ENCODE measurements around the gene MYCBP2.
"Not testable (repeated sequence)": the region's sequence is repeated elsewhere in the genome, so short reads cannot be mapped to it uniquely, and the experiment has no call there.

Gene MYCBP2

DNA sequence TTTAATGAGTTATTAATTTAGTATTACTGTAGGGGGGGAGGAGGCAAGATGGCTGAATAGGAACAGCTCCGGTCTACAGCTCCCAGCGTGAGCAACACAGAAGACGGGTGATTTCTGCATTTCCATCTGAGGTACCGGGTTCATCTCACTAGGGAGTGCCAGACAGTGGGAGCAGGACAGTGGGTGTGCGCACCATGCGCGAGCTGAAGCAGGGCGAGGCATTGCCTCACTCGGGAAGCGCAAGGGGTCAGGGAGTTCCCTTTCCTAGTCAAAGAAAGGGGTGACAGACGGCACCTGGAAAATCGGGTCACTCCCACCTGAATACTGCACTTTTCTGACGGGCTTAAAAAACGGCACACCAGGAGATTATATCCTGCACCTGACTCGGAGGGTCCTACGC is 127.9 kb downstream of the MYCBP2 start:
- not testable (repeated sequence) for DNase-seq

DNA sequence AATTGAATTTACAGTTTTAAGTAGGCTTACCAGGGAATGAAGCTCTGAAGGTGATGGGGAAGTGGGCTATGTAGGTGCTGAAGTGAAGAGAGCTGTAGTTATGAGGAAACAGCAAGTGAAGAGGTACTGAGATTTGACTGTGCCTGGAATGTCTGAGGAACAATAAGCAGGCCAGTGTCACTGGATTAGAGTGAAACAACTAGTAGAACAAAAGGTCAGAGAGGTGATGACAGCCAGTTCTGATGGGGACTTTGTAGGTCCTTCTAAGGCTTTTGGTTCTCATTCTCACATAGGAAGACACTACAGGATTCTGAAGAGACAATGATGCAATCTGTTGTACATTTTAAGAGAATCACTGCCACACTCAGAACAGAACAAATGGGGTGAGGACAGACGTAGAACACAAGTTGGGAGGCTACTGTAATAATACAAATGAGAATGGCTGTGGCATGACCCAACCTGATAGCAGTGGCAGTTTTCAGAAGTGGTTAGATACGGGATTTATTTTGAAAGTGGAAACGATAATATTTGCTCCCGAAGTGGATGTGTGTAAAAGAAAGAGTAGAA is 130.8 kb downstream of the MYCBP2 start:
- no peak for DNase-seq

DNA sequence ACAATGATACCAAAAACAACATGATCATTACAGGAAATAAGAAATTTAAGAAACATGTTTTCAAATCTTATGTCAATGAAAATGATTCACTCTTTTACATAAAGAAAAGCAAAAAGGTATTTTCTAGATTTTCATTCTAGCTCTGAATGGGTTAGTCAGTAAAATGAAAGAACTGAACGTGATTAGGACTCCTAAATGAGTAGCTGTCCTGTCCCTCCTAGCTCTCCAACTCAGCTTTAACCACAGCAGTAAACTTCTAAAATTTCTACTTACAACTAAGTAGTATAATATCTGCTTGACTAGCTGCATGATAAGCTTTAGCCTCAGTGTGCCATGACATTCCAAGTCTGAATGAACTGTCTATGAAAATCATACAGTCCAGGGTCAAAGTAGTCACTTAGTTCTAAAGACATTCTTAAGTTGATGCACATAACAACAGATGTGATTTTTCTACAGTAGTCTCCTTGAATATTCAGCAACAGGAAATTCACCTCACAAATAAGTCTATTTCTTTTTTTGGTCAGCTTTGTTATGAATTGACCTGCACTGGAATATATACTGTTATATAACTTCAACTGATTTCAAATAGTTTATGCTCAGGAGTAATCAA is 136.4 kb downstream of the MYCBP2 start:
- no peak for DNase-seq

DNA sequence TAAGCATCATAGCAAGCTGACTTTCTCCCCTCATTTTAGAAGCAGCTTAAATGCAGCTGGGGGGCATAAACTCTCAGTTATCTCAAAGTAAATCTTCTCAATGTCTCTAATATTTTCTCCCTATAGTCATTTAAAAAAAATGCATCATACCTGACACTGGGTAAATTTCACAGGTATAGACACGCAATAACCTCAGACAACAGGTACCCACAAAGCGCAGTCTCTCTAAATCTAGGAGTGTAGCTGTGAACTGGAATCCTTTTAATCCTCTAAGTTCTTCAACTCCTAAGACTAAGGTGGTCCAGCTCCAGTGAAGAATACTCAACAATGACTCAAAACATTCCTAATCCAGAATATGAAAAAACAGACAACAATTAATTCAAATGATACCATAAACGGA is 141.2 kb downstream of the MYCBP2 start:
- no peak for DNase-seq

DNA sequence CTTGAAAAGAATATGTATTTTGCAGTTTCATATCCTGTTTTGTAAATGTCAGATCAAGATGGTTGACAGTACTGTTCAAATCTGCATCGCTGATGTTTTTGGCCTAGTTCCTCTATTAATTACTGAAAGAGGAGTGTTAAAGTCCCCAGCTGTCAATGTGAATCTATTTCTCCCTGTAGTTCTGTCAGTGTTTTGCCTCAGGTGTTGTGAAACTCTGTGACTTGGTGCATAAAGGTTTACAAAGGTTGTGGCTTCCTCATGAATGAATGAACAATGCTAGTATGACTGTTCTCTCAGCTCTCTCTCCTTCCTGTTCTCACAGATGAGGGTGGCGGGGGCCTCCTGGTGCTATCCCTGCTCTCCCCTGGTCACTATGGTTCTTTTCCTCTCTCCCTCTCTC is 142.4 kb downstream of the MYCBP2 start:
- DNase-seq: no peak

DNA sequence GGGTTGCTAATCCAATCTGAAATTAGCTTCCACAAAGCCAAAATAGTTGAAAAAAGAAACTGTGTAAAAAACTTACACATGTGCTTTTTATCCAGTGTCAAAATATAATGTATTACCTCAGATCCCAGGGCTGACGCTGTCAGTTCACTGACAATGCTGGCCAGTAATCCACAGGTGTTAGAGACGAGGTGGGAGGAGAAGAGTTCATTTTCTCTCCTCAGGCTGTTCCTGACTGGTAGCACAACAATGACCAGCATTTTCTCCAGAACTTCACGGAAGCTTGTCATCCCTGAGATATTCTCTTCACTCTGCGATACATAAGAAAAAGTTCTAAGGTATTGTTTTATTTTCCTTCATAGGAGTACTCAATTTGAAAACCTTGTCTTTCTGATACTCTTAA is 146.9 kb downstream of the MYCBP2 start:
- no peak for DNase-seq

DNA sequence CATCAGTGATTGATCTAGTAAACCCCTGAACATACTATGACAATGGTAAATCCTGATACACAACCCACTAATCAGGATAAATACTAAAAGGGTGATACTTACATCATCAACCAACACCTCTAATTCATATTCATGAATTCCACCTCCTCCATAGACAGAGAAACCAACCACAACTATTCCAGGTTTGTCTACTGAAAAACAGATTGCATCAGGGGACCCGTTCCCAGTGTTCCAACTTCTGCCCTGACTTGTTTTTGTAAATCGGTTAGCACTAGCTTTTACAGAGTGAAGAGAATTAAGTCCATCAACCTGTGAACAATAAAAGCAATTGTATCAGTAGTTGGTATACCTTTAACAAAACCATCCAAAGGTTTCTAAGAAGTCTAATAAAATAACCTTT is 149.2 kb downstream of the MYCBP2 start:
- DNase-seq: no peak

DNA sequence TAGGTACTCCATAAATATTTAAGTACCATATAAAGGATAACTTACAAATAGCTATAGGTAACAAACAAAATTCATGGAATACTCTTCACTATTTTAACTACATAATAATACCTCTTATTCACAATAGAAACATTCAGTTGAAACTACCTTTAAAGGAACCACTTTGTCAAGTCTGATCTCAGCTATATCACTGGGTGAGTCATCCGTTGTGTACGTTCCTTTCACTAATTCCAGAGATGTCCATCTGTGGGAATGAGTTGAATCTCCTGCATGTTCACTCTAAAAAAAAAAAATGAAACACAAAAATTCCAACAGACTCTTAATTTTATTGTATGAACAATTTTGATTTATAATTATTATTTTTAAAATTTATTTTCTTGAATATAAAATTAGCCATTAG is 150.5 kb downstream of the MYCBP2 start:
- no peak for DNase-seq

DNA sequence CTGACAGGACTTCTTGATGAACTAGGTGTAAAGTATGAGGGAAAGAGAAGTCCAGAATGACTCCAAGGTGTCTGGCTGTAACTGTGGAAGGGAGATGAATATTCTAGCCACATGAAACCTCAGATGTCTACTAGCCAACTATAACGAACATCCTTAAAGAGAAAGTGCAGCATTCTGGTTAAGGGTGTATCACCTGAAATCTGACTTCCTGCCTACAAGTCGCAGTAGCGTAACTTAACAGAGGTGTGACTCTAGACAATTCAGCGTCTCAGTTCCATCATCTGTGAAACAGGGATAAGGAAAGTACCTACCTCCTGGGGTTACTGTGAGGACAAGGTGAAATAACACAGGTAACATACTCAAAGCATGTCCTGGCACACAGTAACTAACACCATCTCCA is 154.2 kb downstream of the MYCBP2 start:
- no peak for DNase-seq

DNA sequence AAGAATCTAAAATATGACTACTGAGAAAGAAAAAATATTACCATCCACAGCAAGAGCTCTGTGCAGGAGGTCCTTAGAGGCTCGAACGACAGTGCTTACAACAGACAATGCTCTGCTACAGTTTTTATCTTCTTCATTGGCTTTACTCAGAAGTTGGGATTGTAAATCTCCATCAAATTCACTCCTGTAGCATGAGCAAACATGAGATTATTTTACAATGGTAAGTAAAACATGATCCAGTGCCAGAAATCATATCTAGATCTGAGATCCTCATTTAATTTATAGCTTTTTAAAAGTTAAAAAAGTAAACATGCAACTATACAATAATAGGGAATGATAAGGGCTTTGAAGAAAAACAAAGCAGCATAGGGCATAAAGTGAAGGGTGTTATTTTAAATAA is 155.4 kb downstream of the MYCBP2 start:
- DNase-seq: no peak

DNA sequence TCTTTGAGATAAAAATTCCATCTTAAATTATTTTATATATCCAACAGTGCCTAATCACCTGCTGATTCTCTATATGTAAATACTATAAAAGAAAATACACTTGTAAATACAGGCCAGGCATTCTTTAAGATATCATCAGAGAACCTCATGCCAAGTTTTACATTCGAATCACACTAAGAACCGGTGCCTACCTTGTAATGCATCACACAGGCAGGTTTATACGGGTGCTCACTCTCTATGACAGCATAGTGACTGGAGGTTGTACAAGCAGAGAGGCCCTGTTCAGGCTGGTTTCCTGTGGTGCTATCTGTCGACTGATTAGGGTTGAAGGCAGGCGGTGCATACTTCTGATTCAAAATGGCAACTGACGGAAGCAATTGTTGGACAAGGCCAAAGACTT is 158.7 kb downstream of the MYCBP2 start:
- DNase-seq: no peak

DNA sequence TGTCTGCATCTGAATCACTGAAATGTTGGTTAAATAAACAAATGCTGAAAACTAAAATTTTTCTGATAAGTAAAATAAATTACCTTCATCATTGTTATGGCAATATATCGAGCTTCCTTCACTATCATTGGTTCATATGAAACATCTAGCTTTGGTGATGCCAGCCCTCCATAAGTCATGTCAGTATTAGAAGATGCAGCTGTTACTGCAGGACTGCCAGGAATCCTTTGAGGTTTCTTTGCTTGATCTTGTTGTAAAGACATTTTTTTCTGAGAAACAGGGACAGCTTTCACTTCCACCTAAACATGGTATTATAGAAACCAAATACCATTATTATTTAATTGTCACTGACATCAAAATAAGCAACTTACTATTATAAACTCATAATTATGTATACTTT is 176.2 kb downstream of the MYCBP2 start:
- DNase-seq: no peak

DNA sequence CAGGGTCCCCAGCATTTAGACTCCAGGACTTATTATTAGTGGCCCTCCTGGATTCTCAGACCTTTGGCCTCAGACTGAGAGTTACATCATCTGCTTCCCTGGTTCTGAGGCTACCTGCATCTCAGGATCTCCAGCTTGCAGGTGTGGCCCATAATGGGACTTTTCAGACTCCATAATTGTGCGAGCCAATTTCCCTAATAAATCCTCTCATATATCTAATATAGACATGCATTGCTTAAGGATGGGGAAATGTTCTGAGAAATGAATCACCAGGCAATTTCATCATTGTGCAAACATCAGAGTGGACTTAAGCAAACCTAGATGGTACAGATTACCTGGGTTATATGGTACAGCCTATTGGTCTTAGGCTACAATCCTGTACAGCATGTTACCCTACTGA is 183.5 kb downstream of the MYCBP2 start:
- DNase-seq: no peak

DNA sequence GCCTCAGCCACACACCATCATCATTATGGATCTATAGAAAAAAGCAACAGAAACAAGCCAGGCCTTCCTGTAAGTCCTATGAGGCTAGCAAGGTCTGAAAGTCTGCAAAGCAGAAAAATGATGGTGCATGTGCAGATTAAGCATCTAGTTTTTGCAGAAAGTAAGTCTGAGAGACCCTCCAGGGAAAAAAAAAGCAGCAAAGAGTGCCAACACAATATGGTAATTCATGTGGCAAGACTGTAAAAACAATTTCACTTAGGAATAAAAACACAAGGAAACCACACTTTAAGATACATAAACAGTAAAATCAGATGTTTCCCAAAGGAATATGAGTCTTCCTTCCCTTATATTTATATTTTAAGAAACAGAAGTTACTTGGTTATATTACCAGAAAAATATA is 187.6 kb downstream of the MYCBP2 start:
- no peak for DNase-seq

DNA sequence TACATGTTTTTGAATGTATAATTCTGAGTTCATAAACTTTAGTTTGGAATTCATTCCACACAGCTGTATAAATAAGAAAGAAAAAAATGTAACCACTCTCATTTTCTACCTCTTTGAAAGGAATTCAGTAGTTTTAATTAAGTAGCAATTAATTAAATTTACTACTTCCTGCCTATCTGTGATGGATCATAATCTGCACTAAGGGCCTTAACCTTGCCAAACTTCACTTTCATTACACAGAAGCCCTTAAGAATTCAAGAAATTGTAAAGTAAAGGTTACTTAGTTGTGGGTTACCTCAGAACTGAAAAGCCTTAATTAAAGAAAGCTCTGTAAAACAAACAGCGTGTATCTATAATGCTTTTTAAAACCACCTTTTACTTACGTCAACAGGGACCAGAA is 188.1 kb downstream of the MYCBP2 start:
- DNase-seq: no peak

DNA sequence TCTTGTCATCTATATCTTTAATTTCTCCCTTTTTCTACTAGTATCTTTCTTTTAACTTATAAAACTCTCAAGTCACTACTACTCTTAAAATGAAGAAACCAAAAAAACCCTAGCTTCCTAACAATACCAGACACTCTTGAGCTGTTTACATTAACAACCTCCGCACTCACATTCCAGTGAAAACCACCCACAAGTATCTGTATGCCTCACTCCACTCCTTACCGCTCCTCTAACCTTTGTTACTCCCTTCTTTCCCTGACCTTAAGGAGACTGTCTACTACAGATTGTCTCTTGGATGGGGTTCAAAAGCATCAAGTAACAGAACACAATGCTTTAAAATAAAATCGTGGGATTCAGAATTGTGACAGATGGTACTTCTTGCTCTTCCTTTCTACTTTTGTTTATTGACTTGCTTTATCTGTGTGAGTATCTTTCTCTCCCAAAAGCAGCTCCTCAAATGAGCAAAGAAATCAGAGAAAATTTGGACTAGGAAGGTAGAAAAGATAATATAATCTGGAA is 189.9 kb downstream of the MYCBP2 start:
- DNase-seq: no peak

DNA sequence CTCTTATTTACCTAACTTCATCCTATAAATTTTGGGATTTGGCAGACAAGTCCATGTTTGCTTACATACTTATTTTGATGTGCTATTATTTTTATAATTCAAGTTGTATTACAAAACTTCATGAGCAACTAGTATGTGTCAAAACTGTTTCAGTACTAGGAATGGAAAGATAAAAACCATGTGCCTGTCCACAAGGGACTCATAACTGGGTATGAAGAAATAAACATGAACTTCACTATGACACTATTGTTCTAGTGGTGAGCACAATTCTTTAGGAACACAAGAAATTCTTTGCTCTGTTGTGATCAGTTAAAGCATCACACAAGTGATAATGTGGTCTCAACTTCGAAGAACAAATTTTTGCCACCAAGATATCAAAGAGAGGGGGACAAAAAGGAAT is 202.5 kb downstream of the MYCBP2 start:
- DNase-seq: no peak

DNA sequence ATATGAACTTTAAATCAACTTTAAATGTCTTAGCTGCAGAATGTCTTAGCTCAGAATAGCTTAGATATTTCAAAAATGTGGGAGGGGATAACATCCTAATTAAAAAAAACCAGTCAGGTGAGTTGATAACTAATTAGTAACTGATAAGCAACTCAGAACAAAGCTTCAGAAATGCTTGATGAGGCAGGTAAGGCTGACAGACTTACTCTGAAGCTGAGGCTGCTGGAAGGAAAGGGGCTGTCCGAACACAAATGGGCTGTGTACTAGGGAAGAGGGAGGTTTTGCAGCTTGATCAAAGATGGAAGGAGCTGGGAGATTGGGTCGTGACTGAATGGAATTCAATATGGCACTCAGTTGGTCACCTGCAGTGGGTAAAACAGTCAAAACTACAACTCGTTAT is 208.8 kb downstream of the MYCBP2 start:
- no peak for DNase-seq

DNA sequence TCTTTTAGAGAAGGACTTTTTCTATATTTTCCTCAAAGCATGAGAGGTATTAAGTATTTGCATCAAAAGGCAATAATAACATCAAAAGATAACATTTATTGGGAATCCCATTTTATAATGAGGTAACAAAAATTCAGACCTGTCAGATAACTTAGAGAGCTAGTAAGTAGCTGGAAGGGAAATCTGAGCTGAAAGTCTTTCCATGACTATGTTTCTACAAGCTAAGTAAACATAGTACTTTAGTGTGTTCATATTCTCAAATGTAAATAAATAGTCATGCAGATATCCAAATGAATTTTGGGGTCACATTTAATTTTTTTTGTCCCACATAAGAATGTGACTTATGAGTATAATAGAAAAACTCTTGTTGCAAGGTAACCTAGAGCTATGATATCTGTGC is 212.6 kb downstream of the MYCBP2 start:
- DNase-seq: no peak

DNA sequence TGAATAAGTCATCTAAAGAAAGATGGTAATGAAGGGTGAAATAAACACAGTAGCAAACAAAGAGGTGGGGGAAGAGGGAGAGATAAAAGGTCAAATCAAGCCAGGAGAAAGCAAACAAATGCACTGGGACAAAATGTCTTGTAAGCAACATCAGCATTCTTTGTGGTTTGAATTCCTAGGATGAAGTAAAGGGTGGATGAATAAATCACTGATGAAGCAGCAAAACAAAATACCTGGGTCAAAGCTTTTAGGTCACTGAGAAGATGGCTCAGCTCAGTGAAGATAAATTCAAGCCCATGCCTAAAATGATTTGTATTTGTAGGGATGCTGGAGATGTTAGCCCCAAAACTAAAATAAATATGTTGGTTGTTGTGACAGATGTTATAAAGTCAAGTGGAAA is 213.4 kb downstream of the MYCBP2 start:
- no peak for DNase-seq

DNA sequence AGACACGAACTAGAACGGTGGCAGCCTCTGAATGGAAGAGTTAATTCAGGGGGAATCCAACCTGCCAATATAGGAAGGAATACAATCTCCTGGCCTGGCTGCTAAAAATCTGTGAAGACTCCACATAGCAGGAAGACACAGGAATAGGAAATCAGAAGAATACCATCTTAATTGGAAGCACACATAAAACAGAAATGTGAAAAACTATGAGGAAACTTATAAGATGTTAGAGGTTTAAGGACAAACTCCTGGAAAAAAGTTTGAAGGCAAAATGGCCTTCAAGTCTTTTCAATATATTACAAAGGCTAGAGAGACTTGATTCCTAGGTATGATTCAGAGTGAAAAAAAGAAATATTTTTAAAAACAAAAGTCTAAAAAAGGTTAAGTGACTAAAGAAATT is 221.8 kb downstream of the MYCBP2 start:
- no peak for DNase-seq

DNA sequence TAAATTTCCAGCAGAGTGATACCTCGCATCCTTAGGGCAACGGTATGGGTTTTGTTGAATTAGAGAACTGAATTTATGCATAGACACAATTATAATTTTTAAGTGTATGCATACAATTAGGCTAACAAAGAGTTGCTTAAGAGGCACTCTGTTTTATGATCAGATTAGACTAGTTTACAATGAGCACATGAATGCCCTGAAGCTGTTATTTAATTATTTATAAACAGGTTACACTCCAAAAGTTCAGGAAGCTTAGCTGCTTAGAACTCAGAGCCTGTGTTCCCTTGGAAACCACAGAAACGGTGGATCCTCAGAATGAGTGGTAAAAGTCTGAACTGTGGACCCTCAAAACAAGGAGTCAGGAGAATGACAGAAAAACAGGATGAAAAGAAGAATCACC is 227.5 kb downstream of the MYCBP2 start:
- no peak for DNase-seq

DNA sequence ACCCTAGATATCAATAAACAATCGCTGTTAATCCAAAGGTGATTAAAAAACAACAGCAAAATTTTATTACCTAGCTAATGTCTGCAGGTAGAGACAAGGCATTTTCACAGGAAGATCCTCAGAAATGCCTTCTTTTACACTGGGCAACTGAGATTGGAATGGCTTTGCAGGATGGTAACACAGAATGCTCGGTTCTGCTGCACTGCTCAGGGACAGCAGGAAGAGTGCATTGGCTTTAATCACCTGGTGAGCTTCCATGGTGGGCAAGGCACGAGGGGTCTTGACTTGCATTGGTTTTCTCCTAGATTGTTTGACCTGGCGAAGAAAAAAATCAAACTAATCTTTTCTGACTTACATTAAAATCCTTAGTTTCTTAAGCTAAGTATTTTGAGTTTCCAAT is 231.6 kb downstream of the MYCBP2 start:
- DNase-seq: no peak

DNA sequence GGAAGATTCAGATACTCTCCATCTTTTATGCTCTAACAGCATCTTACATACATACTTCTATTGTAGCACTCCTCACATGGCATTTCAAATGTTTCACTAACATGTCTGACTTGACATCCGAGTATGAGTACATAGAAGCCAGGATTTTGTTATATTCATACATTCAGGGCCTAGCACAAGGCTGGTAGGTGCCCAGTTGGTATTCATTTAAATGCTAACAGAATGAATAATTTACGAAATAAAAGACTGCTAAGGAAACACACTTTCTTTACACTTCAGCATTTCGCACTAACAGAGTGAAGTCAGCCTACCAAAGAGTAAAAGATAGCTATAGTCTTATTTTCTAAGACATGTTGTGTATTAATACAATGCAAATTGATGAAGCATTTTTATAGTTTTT is 232.1 kb downstream of the MYCBP2 start:
- no peak for DNase-seq

DNA sequence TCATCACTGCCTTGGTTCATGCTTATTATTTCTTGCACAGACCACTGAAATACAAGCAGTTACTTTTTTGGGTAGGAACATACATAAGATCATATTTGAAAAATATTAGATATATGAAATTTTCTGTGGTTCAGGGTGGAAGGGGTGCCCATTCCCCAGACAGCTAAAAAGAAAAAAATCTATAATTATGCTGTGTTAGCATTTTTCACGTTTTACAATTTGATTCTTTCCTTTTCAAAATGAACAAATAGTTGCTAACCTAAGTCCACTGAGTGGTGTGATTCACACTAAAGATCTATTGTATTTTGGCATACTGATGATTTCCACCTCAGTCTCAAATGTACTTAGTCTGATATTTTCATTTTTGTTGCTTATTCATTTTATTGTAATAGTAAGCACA is 233.2 kb downstream of the MYCBP2 start:
- DNase-seq: no peak

All from NCI-H1092 treated with DMSO at 0.1 percent for 48 hours (cell line).